Neural cell (in vitro differentiated cells): ENCODE results near the gene DLD. TPM values are rescaled to one million over a fixed set of nuclear protein-coding genes. Genes with fewer than 3 reads are reported as not detected.

ENCODE experiments used
- H2AFZ ChIP-seq: fragments of 200-600, 300-800 bp; sonication (generic), shearing (Covaris generic); 2 replicates; pipeline ENCODE4 v1.6.0; 2014; ENCODE audit warnings: low read depth, mild to moderate bottlenecking, antibody characterized with exemption, low read length, moderate library complexity
- H3F3A ChIP-seq: fragments of 200-600 bp; shearing (Covaris generic); 2 replicates; pipeline ENCODE4 v1.6.1; 2016; ENCODE audit warnings: mild to moderate bottlenecking, moderate library complexity, mixed read lengths, antibody characterized with exemption, low read length; ENCODE audit not compliant: insufficient read depth, poor library complexity, severe bottlenecking
- H3K27ac ChIP-seq: fragments of 200-600, 300-800 bp; sonication (generic), shearing (Covaris generic); 2 replicates; pipeline ENCODE4 v1.5.1; 2014; ENCODE audit warnings: mild to moderate bottlenecking, low read length, moderate library complexity
- H3K27me3 ChIP-seq: fragments of 300-800, 200-600 bp; sonication (generic), shearing (Covaris generic); 2 replicates; pipeline ENCODE4 v1.6.0; 2014; ENCODE audit warnings: mild to moderate bottlenecking, low read depth, low read length, moderate library complexity; ENCODE audit not compliant: insufficient read depth
- H3K36me3 ChIP-seq: fragments of 300-800, 200-600 bp; sonication (generic), shearing (Covaris generic); 2 replicates; pipeline ENCODE4 v1.5.1; 2014; ENCODE audit warnings: mild to moderate bottlenecking, antibody characterized with exemption, low read length, moderate library complexity; ENCODE audit not compliant: insufficient read depth
- H3K4me2 ChIP-seq: fragments of 300-800, 200-600 bp; sonication (generic), shearing (Covaris generic); 2 replicates; pipeline ENCODE4 v1.6.0; 2014; ENCODE audit warnings: mild to moderate bottlenecking, low read length
- H3K4me3 ChIP-seq: fragments of 300-800, 200-600 bp; sonication (generic), shearing (Covaris generic); 2 replicates; pipeline ENCODE4 v1.5.1; 2014; ENCODE audit warnings: mild to moderate bottlenecking, low read length, moderate library complexity
- H3K79me2 ChIP-seq: fragments of 200-600 bp; shearing (Covaris generic); replicated peaks from 2 replicates; pipeline ENCODE4 v1.6.0; 2014; ENCODE audit warnings: mild to moderate bottlenecking, low read length, moderate library complexity; ENCODE audit not compliant: insufficient read depth
- H3K9ac ChIP-seq: fragments of 300-800, 200-600 bp; sonication (generic), shearing (Covaris generic); 2 replicates; pipeline ENCODE4 v1.6.1; 2016; ENCODE audit warnings: mild to moderate bottlenecking, low read length, mixed read lengths
- H3K9me2 ChIP-seq: fragments of 200-600 bp; shearing (Covaris generic); 2 replicates; pipeline ENCODE4 v1.6.1; 2016; ENCODE audit warnings: mild to moderate bottlenecking, low read length, mixed read lengths; ENCODE audit not compliant: insufficient read depth
- H3K9me3 ChIP-seq: fragments of 200-600, 300-800 bp; sonication (generic), shearing (Covaris generic); 2 replicates; pipeline ENCODE4 v1.6.1; 2016; ENCODE audit warnings: mild to moderate bottlenecking, mixed run types, low read length, moderate library complexity, mixed read lengths
- H4K20me1 ChIP-seq: fragments of 200-600 bp; shearing (Covaris generic); 2 replicates; pipeline ENCODE4 v1.6.1; 2016; ENCODE audit warnings: mild to moderate bottlenecking, mixed run types; ENCODE audit not compliant: insufficient read depth
- CTCF ChIP-seq: fragments of 450-650 bp; IDR thresholded peaks from 2 replicates; pipeline ENCODE4 v1.5.1; 2014; ENCODE audit warnings: antibody characterized with exemption, mild to moderate bottlenecking, moderate library complexity; ENCODE audit not compliant: poor library complexity, severe bottlenecking
- EP300 ChIP-seq: fragments of 450-650 bp; conservative IDR thresholded peaks from 2 replicates; pipeline ENCODE4 v1.6.1; 2014; ENCODE audit warnings: antibody characterized with exemption, mild to moderate bottlenecking, moderate library complexity; ENCODE audit not compliant: poor library complexity, severe bottlenecking
- EZH2 ChIP-seq: fragments of 200-600, 300-800 bp; shearing (Covaris generic), sonication (generic); IDR thresholded peaks from 2 replicates; pipeline ENCODE4 v1.6.1; 2014; ENCODE audit warnings: antibody characterized with exemption, low read length, borderline replicate concordance, mild to moderate bottlenecking; ENCODE audit not compliant: insufficient read depth, poor library complexity, severe bottlenecking
- MXI1 ChIP-seq: fragments of 450-650 bp; conservative IDR thresholded peaks from 2 replicates; pipeline ENCODE4 v1.6.1; 2014; ENCODE audit warnings: antibody characterized with exemption, mild to moderate bottlenecking; ENCODE audit not compliant: poor library complexity, severe bottlenecking
- POLR2AphosphoS5 ChIP-seq: IDR thresholded peaks from 2 replicates; pipeline ENCODE4 v1.6.1; 2012
- RAD21 ChIP-seq: fragments of 450-650 bp; conservative IDR thresholded peaks from 2 replicates; pipeline ENCODE4 v1.6.1; 2014; ENCODE audit warnings: antibody characterized with exemption, mild to moderate bottlenecking, moderate library complexity
- REST ChIP-seq: IDR thresholded peaks from 2 replicates; pipeline ENCODE4 v1.6.1; 2012; ENCODE audit warnings: borderline replicate concordance
- SMC3 ChIP-seq: fragments of 450-650 bp; conservative IDR thresholded peaks from 2 replicates; pipeline ENCODE4 v1.6.1; 2014; ENCODE audit warnings: antibody characterized with exemption, mild to moderate bottlenecking, moderate library complexity; ENCODE audit not compliant: poor library complexity
- TAF1 ChIP-seq: IDR thresholded peaks from 2 replicates; pipeline ENCODE4 v1.6.1; 2012; ENCODE audit warnings: low read depth
- polyA plus RNA-seq: library from polyadenylated mRNA; depleted of rRNA; stranded (reverse); fragments of >200 nt; gene quantifications from 2 replicates; pipeline ENCODE4 v1.2.3, GENCODE V29; 2014

The DLD gene
- polyA plus RNA-seq, 1 donor from 2014 or later, result 214 TPM

- no peaks in the 10 kb centered on the region for H3K36me3 ChIP-seq
- H3K27ac ChIP-seq, result no peak overlapping the region
- H4K20me1 ChIP-seq, result no peaks in the 10 kb centered on the region
- no peak overlapping the region for H2AFZ ChIP-seq
- no peaks in the 10 kb centered on the region for H3K27me3 ChIP-seq
- no peak overlapping the region for H3K4me3 ChIP-seq
- H3K9me2 ChIP-seq, result no peaks in the 10 kb centered on the region
- no peak overlapping the region for H3K4me2 ChIP-seq
- TF ChIP-seq EP300 (no peak), SMC3 (no peak)
- H3K9me3 ChIP-seq, result no peaks in the 10 kb centered on the region
- no peak overlapping the region for H3K9ac ChIP-seq
- no peaks in the 10 kb centered on the region for H3F3A ChIP-seq
- no peaks in the 10 kb centered on the region for H3K79me2 ChIP-seq
These were observed 68.0 kb downstream of the DLD start for GRCh38 chr7:107958764-107959526.

GRCh38 chr7:107959527-107959898, 68.5 kb downstream of the DLD start:
- TF ChIP-seq RAD21, result no peak
- TF ChIP-seq CTCF, result no peak
- TF ChIP-seq POLR2AphosphoS5, result no peak
- no peak for TF ChIP-seq EZH2
- Histone ChIP-seq H3K9ac (no peak overlapping the region), H3K9me3 (no peaks in the 10 kb centered on the region), H3K4me2 (no peak overlapping the region), H3F3A (no peaks in the 10 kb centered on the region), H3K4me3 (no peak overlapping the region), H3K79me2 (no peaks in the 10 kb centered on the region), H3K9me2 (no peaks in the 10 kb centered on the region), H3K27me3 (no peaks in the 10 kb centered on the region), H3K27ac (no peak overlapping the region), H2AFZ (no peak overlapping the region), H4K20me1 (no peaks in the 10 kb centered on the region), H3K36me3 (no peaks in the 10 kb centered on the region)

GRCh38 chr7:107960272-107960671, 69.3 kb downstream of the DLD start:
- H3F3A ChIP-seq, result no peaks in the 10 kb centered on the region
- H3K79me2 ChIP-seq, result no peaks in the 10 kb centered on the region

GRCh38 chr7:107961405-107961804, 70.4 kb downstream of the DLD start:
- H3K36me3 ChIP-seq, result no peaks in the 10 kb centered on the region
- H3K9ac ChIP-seq, result no peak overlapping the region
- no peak overlapping the region for H2AFZ ChIP-seq
- no peaks in the 10 kb centered on the region for H3F3A ChIP-seq
- TF ChIP-seq SMC3 (no peak), MXI1 (no peak), CTCF (no peak), RAD21 (no peak), EZH2 (no peak), TAF1 (no peak), POLR2AphosphoS5 (no peak), EP300 (no peak), REST (no peak)
- no peaks in the 10 kb centered on the region for H3K9me2 ChIP-seq
- H3K4me2 ChIP-seq, result no peak overlapping the region
- H3K27me3 ChIP-seq, result no peaks in the 10 kb centered on the region
- H3K27ac ChIP-seq, result no peak overlapping the region
- H3K79me2 ChIP-seq, result no peaks in the 10 kb centered on the region
- H3K4me3 ChIP-seq, result no peak overlapping the region
- H4K20me1 ChIP-seq, result no peaks in the 10 kb centered on the region
- no peaks in the 10 kb centered on the region for H3K9me3 ChIP-seq

More at GRCh38 chr7:107960272-107960671, 69.3 kb downstream of the DLD start:
- Histone ChIP-seq H3K36me3 (no peaks in the 10 kb centered on the region), H3K9me3 (no peaks in the 10 kb centered on the region), H2AFZ (no peak overlapping the region), H4K20me1 (no peaks in the 10 kb centered on the region), H3K4me2 (no peak overlapping the region), H3K27ac (no peak overlapping the region), H3K9ac (no peak overlapping the region), H3K4me3 (no peak overlapping the region), H3K9me2 (no peaks in the 10 kb centered on the region), H3K27me3 (no peaks in the 10 kb centered on the region)
- TF ChIP-seq SMC3, result no peak
